ENCODE results near the gene BCAR3. TPM values are rescaled to one million over a fixed set of nuclear protein-coding genes. Genes with fewer than 3 reads are reported as not detected.

BCAR3 gene
- total RNA-seq, 1 experiment from 2014 or later, result 15.6 TPM

DNA sequence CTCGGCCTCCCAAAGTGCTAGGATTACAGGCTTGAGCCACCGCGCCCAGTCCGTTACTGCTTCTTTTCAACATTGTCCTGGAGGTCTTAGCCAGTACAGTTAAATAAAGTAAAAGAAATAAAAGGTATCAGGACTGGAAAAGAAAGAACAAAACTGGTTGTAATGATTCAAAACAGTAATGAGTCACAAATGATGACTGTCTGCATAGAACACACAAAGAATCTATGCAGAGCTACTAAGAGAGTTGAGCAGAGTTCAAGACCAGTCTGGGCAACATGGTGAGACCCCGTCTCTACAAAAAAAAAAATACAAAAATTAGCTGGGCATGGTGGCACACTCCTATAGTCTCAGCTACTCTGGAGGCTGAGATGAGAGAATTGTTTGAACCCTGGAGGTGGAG, 23.4 kb downstream of the BCAR3 start:
- TF ChIP-seq, protein P1, sequence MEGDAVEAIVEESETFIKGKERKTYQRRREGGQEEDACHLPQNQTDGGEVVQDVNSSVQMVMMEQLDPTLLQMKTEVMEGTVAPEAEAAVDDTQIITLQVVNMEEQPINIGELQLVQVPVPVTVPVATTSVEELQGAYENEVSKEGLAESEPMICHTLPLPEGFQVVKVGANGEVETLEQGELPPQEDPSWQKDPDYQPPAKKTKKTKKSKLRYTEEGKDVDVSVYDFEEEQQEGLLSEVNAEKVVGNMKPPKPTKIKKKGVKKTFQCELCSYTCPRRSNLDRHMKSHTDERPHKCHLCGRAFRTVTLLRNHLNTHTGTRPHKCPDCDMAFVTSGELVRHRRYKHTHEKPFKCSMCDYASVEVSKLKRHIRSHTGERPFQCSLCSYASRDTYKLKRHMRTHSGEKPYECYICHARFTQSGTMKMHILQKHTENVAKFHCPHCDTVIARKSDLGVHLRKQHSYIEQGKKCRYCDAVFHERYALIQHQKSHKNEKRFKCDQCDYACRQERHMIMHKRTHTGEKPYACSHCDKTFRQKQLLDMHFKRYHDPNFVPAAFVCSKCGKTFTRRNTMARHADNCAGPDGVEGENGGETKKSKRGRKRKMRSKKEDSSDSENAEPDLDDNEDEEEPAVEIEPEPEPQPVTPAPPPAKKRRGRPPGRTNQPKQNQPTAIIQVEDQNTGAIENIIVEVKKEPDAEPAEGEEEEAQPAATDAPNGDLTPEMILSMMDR (IDR thresholded peaks at IDR 0.05; ENCODE audit: unreplicated experiment), result no peak
- no peak overlapping the region for H3K27ac Mint-ChIP-seq (ENCODE audit: unreplicated experiment)
- H3K4me3 Mint-ChIP-seq (ENCODE audit: low read depth, unreplicated experiment), result no peak overlapping the region
- intact Hi-C loops (cut with micrococcal nuclease; ENCODE audit: unreplicated experiment), result no loop called here
- no peaks in the 10 kb centered on the region for H3K27me3 Mint-ChIP-seq (ENCODE audit: unreplicated experiment)
- no TSS peak for BruUV-seq (replicated peaks)
- H3K4me1 Mint-ChIP-seq (ENCODE audit: low read depth, unreplicated experiment), result peaks cover 16% of the 10 kb centered on the region
- H3K36me3 Mint-ChIP-seq (ENCODE audit: insufficient read depth, unreplicated experiment), result peaks cover 9% of the 10 kb centered on the region
- H3K9me3 Mint-ChIP-seq (ENCODE audit: low read depth, unreplicated experiment), result no peaks in the 10 kb centered on the region
- DNase-seq, result no peak
- CTCF ChIA-PET, result interaction anchor here (0.7 kb wide), 1 partner anchor 124 kb away, joined by 4 read pairs; no protein-coding TSS in a partner anchor

DNA sequence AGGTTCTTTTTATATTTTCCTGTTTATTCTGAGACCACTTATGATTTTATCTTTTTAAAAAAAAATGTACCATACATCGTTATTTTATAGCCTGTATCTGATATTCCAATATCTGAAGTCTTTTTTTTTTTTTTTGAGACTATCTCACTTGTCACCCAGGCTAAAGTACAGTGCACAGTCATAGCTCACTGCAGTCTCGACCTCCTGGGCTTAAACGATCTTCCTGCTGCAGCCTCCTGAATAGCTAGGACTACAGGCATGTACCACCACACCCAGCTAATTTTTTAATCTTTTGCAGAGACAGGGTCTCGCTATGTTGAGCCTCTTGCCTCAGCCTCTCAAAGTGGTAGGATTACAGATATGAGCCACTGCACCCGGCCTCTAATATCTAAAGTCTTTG, 25.1 kb downstream of the BCAR3 start:
- CTCF ChIA-PET, result interaction anchor here (0.5 kb wide), 1 partner anchor 170 kb away, joined by 6 read pairs; no protein-coding TSS in a partner anchor
- H3K9me3 Mint-ChIP-seq (ENCODE audit: low read depth, unreplicated experiment), result no peaks in the 10 kb centered on the region
- no peak overlapping the region for H3K27ac Mint-ChIP-seq (ENCODE audit: unreplicated experiment)
- H3K36me3 Mint-ChIP-seq (ENCODE audit: insufficient read depth, unreplicated experiment), result no peaks in the 10 kb centered on the region
- H3K4me3 Mint-ChIP-seq (ENCODE audit: low read depth, unreplicated experiment), result no peak overlapping the region
- TF ChIP-seq, protein P1 (IDR thresholded peaks at IDR 0.05; ENCODE audit: unreplicated experiment), result no peak
- no peaks in the 10 kb centered on the region for H3K4me1 Mint-ChIP-seq (ENCODE audit: low read depth, unreplicated experiment)
- intact Hi-C loops (cut with micrococcal nuclease; ENCODE audit: unreplicated experiment), result no loop called here
- H3K27me3 Mint-ChIP-seq (ENCODE audit: unreplicated experiment), result no peaks in the 10 kb centered on the region
- no peak for DNase-seq
- BruUV-seq (replicated peaks), result no TSS peak

DNA sequence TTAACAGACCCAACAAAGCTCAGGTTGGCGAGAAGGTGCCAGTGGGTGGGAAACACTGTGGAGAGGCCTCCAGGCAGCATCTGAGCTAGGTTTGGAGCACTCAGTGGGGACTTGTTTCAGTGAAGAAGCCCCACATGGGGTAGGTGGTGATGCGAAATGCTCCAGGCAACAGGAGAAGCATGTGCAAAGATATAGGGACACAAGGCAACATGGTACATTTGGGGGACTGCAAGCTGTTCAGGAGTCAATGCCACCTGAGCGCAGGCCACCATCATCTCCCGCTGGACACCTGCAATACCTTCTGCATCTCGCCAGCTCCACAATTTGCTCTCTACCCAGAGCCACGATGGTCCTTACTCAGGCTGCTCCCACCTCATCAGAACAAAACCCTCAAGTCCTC, 28.0 kb downstream of the BCAR3 start:
- Mint-ChIP-seq H3K36me3 (ENCODE audit: insufficient read depth, unreplicated experiment) (no peaks in the 10 kb centered on the region), H3K4me1 (ENCODE audit: low read depth, unreplicated experiment) (no peaks in the 10 kb centered on the region), H3K9me3 (ENCODE audit: low read depth, unreplicated experiment) (no peaks in the 10 kb centered on the region), H3K27ac (ENCODE audit: unreplicated experiment) (no peak overlapping the region), H3K4me3 (ENCODE audit: low read depth, unreplicated experiment) (no peak overlapping the region), H3K27me3 (ENCODE audit: unreplicated experiment) (no peaks in the 10 kb centered on the region)
- no peak for DNase-seq
- intact Hi-C loops (cut with micrococcal nuclease; ENCODE audit: unreplicated experiment), result no loop called here
- CTCF ChIA-PET, result no interaction called here
- BruUV-seq (replicated peaks), result no TSS peak
- TF ChIP-seq, protein P1 (IDR thresholded peaks at IDR 0.05; ENCODE audit: unreplicated experiment), result no peak

DNA sequence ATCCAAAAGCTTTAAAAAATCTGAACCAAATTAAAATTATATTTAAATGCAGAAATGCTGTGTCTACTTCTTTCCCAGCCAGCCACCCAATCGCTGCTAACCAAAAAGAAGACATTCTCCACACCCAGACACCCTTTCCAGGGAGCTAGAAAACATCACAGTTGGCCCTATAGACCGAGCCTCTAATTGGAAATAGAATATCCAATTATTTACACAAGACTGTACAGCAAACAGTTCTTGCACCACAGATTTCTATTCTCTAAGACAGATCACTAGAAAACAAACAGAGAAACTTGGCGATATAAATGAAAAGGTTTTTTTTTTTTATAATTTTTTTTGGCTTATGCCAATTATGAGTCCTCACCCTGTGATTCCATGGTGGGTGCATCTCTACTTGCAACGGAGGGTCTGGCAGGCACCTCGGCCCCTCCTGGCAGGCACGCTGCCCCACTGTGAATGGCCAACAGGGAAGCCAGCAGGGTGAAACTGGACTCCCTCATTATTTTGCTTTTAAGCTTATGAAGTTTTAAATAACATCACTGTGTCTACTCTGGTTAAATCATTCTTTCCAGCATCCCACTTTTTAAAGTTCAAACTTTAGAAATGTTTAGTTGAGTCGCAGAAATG, 29.2 kb downstream of the BCAR3 start:
- intact Hi-C loops (cut with micrococcal nuclease; ENCODE audit: unreplicated experiment), result no loop called here
- H3K36me3 Mint-ChIP-seq (ENCODE audit: insufficient read depth, unreplicated experiment), result peaks cover 5% of the 10 kb centered on the region
- no peaks in the 10 kb centered on the region for H3K27me3 Mint-ChIP-seq (ENCODE audit: unreplicated experiment)
- CTCF ChIA-PET, result no interaction called here
- TF ChIP-seq, protein P1 (IDR thresholded peaks at IDR 0.05; ENCODE audit: unreplicated experiment), result no peak
- DNase-seq, result no peak
- no peak overlapping the region for H3K27ac Mint-ChIP-seq (ENCODE audit: unreplicated experiment)
- H3K4me3 Mint-ChIP-seq (ENCODE audit: low read depth, unreplicated experiment), result no peak overlapping the region
- no peaks in the 10 kb centered on the region for H3K4me1 Mint-ChIP-seq (ENCODE audit: low read depth, unreplicated experiment)
- H3K9me3 Mint-ChIP-seq (ENCODE audit: low read depth, unreplicated experiment), result no peaks in the 10 kb centered on the region
- BruUV-seq (replicated peaks), result no TSS peak
